Measurements from ENCODE around the gene STK32C.

STK32C gene

GRCh38 chr10:132243141-132243540 lies 64.6 kb downstream of the STK32C start:
- no peak for DNase-seq

DNA sequence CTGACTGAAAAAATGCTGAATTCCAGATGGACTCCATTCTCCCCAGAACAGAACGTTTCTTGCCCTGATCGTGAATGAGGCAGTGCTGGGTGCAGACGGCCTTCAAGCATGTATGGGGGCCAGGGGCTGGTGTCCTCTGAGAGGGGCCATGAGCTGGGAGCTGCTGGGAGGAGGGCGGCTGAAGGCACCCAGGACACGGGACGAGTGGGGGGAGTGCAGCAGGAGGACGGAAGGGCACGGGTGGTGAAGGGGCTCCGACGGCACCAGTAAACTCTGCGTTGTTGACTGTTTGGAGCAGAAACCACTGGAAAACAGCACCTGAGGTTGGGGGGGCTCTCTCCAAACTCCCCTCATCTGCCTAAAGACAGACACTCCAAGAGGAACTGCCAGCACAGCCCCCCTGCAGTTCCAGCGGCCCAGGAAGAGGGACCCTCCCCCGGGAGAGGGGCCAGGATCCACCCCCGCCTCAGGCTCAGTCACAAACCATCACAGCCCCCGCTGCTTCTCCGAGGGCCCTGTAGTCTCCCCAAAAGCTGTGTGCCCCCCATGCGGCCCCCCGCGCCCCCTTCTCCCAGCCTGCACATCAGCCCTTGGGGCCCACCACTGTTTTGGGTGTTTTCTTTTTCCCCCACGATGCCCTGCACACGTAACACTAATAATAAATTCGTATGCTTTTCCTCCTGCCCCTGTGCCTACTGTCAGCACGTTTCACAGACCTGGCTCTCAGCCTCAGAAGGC lies 65.5 kb downstream of the STK32C start:
- no peak for DNase-seq

DNA sequence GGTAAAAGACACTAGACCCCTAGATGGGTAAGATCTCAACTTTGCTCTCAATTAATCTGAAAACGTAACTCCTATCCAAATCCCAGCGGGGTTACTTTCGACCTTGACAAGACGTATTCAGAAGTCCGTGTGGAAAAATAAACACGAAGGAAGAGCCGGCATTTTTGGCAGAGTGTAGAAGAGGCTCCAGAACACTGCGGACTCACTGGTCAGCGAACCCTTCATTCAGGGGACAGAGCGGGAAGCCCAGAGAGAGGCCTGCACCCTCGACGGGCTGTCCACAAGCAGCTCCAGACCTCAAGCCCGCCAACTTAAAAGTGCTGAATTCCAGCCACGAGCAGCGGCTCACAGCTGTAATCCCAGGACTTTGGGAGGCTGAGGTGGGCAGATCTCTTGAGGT lies 66.3 kb downstream of the STK32C start:
- no peak for DNase-seq

DNA sequence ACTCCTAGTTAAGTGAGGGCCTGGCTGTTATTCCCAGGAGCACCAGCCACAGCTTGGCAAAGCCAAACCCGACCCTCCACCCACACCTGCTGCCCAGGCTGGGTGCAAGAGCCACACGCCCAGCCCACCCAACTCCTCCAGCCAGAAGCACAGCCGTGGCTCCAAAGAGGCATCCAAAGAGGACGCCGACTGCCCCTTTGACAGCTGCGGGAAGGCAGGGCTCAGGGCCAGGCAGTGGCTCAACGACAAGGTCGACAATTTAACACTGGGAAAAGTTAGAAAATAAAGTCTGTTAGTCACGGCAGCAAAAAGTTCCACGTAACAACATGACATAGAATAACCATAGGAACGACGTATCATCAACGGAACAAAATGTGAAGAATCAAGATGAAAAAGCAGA lies 66.7 kb downstream of the STK32C start:
- no peak for DNase-seq

GRCh38 chr10:132240581-132240980 lies 67.2 kb downstream of the STK32C start:
- no peak for DNase-seq

DNA sequence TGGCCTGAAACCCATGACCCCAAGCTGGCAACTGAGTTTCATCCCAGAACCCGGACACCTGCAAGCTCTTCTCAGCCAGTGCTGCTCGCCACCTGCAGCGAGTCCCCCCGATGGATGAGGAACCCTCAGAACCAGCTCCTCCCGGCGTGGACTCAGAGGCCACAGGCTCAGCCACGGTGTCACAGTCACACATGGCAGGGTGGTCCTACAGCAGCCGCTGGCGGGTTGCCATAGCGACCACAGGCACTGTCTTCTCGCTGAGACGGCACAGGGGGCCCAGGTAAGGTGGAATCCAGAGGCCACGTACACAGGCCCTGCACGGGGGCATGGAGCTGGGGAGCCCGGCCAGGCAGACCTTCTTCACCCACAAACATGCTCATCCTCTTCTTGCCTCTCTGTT lies 67.6 kb downstream of the STK32C start:
- DNase-seq, result no peak

DNA sequence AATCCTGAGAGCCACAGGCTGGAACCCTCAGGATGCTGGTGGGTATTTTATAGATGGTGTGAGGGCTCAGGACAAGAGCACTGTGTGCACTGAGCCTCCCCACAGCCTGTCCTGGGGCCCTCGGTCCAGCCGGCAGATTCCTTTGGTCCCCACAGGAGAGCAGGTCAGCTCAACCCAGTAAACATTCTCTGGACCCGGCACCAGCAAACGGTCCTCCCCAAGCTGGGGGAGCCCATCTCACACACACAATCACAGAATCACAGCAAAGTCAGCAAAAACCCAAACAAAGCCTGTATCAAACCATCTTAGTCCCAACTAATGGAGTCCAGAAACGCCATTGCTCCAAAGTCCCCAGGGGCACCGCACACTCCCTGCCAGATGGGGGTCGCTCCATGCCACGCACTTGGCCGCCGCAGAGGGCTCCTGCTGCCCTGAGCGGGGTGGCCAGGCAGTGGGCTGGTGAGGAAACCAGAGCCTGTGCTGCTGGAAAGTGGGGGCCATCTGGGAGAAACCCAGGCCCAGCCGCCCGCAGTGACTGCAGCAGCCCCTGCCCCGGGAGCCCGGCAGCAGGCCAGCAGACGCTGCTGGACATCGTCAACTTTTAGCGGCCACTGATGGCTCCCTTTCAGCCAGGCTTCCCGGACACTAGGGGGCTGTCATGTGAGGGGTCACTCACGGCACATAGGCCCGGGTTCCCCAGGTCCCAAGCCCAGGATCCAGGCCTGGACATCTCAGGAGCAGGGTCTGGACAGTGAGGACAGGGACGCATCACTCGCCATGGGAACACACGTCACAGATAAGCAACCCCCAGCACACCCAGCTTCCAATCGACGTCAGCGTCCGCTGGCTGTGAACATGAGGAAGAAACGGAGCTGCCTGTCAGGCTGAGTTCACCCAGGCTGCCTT lies 68.4 kb downstream of the STK32C start:
- DNase-seq, result no peak

GRCh38 chr10:132238371-132239125 lies 69.2 kb downstream of the STK32C start:
- no peak for DNase-seq

GRCh38 chr10:132237871-132238270 lies 69.9 kb downstream of the STK32C start:
- no peak for DNase-seq

DNA sequence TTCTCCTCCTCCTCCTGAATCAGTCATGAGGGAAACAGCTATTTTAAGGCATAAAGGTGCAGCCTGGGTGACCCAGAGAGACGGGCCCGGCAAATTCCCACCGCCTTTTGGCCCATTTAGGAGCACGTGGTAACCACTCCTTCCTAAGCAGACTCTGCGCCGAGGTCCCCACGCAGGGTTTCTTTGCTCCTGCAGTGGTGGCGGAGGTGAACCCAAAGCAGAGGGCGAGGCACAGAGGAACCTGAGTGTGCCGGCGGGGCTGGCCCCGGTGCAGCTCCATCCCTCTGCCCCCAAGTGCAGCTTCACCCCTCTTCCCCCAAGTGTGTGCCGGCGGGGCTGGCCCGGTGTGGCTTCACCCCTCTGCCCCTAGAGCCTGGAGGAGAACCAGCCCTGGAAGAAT lies 70.4 kb downstream of the STK32C start:
- DNase-seq, result no peak

DNA sequence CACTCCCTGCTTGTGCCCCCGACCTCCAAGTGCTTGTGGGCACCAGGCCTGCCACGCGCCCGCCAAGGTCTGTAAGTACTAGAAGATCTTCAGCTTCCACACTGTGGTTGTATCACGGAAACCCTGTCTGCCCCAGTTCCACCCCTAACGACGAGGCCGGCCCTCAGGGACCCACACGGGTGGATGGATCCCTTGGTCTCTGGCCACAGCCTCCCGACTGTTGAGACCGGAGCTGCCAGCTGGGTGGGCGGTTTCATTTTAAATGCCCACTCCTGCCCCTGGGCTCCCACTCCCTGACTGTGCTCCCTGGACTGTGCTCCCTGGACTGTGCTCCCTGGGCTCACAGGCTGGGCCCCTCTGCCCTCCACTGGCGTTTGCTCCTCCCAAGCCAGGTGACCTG lies 70.9 kb downstream of the STK32C start:
- no peak for DNase-seq

DNA sequence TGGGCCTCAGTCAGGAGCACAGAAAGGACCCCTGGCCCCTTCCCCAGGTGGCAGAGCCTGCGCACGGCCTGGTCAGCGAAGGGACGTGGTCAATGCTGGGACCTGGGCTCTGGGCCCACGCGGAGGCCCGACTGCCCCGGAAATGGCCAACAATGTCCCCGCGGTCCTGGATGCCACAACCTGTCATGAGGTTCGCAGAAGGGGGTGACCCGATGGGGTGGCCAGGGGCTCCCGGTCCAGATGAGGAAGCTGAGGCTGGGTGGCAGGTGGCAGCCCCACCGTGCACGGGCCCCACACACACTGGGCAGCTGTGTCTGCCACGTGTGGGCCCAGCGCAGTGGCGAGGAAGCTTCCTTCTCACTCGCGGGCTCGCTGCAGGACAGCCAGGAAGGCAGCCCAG lies 71.6 kb downstream of the STK32C start:
- DNase-seq, result no peak

DNA sequence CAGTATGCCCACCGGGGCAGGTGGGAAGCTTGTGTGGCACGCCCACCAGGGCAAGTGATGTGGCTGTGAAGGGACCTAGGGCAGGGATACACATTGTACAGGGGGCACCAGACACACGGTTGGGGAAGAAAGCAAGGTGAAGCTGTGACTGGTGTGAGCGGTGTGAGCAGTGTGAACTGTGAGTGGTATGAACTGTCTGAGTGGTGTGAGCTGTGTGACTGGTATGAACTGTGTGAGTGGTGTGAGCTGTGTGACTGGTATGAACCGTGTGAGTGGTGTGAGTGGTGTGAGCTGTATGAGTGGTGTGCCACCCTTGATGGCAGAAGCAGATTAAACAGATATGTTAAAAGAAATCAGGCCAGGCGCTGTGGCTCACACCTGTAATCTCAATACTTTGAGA lies 72.9 kb downstream of the STK32C start:
- no peak for DNase-seq

DNA sequence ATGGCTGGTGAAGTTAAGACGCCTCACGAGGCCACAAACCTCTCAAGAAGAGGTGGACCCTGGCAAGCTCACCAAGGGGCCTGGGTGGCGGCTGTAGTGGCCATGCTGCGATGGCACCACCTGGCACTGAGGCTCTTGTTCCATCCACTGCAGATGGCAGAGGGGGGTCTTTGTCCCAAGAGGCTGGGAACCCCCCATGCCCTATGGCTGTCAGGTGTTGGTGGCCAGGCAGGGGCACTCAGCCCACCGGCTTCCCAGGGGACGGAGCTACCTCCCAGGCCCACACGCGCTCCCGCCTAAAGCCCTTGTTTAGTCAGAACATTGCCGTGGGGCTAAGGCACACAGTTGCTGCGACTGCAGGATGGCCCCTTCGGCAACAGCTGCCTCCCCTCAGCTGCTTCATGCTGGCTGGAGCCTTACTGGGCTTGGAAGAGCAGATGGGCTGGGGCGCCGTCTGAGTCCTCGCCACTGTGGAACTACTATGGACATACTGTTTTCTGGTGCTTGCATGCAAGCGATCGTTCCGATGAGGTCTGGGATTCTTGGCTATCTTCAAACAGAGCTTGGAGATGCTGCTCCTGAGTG lies 74.2 kb downstream of the STK32C start:
- DNase-seq, result no peak

DNA sequence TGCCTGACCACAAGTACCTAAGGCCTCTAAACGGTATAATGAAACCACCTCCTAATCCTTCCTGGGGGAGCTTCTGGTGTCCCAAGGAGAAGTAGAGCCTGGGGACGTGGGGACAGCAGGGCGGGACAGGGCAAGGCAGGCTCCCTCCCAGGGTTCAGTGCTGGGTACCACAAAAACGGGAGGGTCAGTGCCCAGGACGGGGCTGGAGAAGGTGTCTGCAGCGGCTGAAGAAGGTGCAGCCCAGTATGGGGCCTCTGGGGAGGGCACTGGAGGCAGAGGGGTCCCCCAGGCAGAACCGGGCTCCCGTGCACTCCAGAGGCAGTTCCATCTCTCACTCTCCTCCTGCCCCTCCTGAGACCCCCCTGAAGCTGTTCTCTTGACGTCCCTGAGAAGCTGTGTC lies 74.8 kb downstream of the STK32C start:
- no peak for DNase-seq

DNA sequence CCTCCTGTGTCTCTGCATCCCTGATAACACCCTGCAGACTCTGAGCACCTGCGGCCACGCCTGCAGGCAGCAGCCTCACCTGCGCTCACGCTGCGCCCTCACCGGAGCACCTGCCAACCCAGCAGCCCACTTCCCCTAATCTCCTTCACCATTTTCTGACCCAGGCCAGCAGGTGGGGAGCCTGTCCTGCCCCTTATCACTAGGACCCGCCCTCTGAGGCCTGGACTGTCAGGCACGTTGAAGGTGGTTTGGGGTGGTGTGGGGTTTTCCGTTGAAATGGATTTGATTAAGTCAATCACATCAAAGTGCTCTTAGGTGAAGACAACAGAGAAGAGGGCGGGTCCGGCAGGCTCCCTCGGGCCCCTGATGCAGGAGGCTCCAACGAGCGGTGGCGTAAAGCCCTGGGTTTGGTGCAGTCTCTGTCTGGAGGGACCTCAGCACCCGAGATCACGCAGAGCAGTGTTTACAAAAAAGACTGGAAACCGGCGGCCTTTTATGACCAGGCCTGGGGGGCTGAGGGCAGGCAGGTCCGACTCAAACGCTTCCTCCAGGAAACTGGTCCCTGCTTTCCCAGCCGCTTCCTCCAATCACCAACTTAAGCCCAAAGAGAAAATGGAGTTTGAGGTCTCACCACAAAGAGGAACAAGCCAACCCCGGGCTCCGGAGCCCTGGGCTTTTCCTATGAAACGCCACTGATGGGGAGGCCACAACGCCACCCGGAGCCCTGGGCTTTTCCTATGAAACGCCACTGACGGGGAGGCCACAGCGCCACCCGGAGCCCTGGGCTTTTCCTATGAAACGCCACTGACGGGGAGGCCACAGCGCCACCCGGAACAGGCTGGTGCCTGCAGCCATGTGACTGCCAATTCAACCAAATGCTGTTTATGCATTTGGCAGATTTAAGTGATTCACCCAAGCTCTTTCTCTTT lies 75.5 kb downstream of the STK32C start:
- no peak for DNase-seq

DNA sequence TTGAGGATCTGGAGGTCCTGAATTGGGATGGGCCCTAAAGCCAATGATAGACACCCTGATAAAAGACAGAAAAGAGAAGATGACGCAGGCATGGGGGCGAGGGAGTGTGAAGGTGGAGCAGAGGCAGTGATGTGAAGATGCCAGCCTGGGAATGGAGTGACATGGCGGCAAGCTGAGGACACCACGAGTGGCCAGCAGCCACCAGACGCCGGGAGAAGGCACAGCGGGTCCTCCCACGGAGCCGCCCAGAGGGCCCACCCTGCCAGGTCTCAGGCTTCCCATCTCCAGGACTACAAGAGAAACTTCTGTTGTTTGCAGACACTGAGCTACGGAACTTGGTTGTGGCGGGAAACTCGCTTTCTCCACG lies 76.1 kb downstream of the STK32C start:
- DNase-seq, result no peak

DNA sequence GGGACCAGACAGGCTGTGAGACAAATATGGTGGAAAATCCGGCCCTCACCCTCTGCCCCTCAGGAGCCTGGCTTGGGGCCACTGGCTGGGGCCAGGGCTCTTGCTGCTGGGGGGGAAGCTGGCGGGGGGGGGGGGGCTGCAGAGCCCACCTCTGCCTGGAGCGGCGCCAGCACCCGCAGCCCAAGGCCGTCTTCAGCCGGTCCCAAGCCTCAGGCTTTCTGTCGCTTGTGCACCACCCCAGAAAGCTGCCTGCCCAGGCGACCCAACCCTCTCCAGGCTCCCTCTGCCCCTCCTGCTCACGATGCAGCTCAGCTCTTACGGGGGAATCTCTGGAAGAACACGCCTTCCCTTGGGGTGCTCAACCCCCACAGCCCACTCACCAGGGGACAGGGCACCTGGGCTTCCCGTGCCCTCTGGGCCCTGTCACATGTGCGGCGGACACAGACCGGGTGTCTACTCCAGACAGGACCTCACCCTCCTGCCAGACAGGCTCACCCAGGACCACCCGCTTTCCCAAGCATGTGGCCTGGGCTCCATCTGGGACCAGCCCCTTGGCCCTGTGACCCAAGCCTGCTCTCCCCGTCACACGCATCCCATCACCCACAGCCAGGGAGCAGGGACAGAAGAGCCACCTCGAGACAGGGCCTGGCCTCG lies 77.1 kb downstream of the STK32C start:
- no peak for DNase-seq

- no peak for DNase-seq
These were observed 77.8 kb downstream of the STK32C start for GRCh38 chr10:132229834-132230556.

DNA sequence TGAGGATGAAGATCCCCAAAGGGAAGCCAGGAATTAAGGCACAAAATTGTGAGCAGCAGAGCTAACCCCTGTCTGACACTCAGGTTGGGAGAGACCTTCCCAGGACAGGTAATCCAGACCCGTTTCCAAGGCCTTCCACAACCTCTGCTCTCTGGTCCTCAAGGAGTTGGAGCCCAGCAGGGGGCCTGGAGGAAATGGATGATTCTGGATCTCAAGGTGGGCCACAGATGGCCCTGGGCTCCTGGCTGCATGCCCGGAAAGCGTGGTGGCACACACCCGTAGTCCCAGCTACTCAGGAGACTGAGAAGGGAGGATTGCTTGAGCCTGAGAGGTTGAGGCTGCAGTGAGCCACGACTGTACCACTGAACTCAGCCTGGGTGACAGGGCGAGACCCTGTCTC lies 78.7 kb downstream of the STK32C start:
- no peak for DNase-seq

DNA sequence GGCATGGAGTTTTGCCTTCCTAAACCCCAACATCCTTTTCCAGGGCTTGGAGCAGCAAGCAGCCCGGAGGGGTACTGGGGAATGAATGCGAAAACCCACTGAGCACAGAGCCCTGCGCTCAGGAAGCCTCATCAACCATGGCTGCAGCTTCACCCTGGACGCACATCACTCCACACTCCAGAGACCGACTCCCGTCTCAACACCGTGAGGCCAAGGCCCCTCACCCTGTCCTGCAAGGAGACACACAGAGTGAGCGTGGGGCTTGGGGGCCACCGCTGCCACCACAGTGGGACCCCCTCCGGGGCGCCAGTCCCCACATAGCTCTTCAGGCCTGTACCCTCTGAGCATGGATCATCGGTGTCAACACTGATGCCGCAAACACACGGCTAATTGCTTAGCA lies 79.1 kb downstream of the STK32C start:
- no peak for DNase-seq

All from right forelimb (tissue), 1 donor.